GM13976 (cell line): Measurements from ENCODE around the gene PFDN2.

Experiments used
- DNase-seq: peaks from one replicate; pipeline ENCODE4 v3.0.0; 2012; ENCODE audit warnings: low spot score
- in situ Hi-C: fragments of 300-500 bp; cut with MboI; formaldehyde crosslinking; loops from one replicate; pipeline ENCODE4 v1.12.0; 2022; ENCODE audit warnings: low sequenced_read_pairs, mixed read lengths, inconsistent platforms; ENCODE audit not compliant: unreplicated experiment
- TF ChIP-seq, protein P1 (sequence below): IDR thresholded peaks from 2 replicates; pipeline ENCODE4 v1.5.1; 2012; ENCODE audit warnings: borderline replicate concordance, mild to moderate bottlenecking; ENCODE audit not compliant: insufficient read depth; ENCODE audit errors: extremely low read depth, missing control alignments, control extremely low read depth

The PFDN2 gene

DNA sequence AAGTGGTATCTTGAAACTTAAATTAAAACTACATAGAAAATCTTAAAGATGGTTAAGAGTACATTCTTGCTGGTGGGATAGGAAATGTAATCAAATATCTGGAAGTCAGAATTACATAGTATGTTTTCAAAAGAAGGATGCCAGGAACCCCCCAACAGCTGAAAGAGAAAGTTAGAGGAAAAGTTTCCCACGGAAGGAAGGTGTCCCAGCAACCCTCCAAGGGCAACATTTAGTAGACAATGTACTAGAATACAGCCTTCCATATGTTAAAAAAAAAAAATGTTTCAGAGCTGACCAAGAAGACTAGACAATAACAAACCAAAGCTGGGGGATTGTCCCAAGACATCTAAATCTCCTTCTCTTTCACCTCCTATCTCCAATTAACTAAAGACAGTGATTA is 12.4 kb upstream of the PFDN2 start:
- in situ Hi-C loops, result no loop called here
- no peak for DNase-seq
- TF ChIP-seq, protein P1, sequence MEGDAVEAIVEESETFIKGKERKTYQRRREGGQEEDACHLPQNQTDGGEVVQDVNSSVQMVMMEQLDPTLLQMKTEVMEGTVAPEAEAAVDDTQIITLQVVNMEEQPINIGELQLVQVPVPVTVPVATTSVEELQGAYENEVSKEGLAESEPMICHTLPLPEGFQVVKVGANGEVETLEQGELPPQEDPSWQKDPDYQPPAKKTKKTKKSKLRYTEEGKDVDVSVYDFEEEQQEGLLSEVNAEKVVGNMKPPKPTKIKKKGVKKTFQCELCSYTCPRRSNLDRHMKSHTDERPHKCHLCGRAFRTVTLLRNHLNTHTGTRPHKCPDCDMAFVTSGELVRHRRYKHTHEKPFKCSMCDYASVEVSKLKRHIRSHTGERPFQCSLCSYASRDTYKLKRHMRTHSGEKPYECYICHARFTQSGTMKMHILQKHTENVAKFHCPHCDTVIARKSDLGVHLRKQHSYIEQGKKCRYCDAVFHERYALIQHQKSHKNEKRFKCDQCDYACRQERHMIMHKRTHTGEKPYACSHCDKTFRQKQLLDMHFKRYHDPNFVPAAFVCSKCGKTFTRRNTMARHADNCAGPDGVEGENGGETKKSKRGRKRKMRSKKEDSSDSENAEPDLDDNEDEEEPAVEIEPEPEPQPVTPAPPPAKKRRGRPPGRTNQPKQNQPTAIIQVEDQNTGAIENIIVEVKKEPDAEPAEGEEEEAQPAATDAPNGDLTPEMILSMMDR, result no peak

DNA sequence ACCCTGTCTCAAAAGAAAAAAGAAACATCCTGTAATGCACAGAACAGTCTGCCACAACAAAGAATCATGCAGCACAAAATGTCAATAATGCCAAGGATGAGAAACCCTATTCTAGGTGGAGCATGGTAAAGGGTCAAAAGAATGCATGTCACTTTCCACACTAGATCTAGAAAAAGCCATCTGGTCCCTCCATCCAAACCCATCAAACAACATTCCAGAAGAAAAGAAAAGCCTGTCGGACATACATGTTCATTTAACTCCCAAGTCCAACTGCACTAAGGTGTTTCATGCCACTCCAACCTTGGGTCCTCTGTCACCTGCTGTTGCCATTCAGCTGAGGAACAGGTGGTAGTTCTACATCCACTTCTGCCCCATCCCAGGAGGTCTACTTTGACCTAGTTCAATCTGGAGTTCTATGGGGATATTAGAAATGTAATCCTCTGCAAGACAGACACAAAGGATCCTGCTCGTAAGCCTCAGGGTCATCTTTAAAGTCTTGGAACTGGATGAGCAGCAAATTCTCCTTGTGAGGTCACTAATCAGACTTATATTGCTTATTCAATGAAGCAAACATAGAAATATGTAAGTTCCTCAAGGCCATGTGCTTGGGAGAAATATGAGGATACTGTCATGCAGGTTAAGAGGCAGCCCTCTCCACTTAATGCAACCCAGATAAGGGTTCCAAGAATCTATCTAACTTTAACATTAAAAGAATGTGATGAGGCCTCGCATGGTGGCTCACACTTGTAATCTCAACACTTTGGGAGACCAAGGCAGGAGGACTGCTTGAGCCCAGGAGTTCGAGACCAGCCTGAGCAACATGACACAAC is 11.0 kb upstream of the PFDN2 start:
- in situ Hi-C loops, result no loop called here
- TF ChIP-seq, protein P1, result no peak
- DNase-seq, result no peak

DNA sequence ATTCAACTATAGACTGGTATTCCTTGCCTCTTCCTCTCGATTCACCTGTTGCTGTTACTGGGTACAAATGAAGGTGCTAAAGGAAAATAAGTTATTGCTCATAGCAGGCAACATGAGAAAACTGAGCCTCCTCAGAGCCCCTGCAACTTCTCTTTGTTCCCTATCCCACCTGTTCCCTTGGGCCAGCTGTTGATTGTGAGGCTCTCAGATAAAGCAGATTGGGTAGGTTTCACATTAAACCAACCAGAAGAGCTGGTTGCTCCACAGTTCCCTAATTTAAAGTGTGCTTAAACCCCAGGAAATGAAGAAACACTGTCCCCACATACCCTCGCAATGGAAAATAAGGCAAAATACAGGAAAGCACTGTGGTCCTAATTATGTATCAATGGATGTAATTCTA is 9.8 kb upstream of the PFDN2 start:
- DNase-seq, result no peak
- in situ Hi-C loops, result no loop called here
- TF ChIP-seq, protein P1, result no peak

DNA sequence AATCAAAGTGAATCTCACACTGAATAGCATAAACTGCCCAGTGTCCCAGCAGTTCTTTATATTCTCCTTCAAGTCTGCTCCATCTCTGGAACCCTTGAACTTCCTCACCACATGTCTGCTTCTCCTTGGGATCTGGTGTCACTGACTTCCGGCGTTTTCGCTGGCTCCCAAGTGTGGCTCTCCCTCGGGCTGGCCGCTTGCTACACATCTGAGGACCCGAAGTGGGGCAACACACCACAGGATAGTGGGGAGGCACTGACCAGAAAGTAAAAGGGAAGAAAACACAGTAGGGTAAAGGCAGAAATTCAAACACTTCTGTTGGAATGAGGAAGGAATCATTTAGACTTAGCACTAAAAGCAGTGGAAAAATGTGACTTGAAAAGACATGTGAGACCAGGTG is 5.1 kb upstream of the PFDN2 start:
- TF ChIP-seq, protein P1, result no peak
- DNase-seq, result no peak
- in situ Hi-C loops, result no loop called here

DNA sequence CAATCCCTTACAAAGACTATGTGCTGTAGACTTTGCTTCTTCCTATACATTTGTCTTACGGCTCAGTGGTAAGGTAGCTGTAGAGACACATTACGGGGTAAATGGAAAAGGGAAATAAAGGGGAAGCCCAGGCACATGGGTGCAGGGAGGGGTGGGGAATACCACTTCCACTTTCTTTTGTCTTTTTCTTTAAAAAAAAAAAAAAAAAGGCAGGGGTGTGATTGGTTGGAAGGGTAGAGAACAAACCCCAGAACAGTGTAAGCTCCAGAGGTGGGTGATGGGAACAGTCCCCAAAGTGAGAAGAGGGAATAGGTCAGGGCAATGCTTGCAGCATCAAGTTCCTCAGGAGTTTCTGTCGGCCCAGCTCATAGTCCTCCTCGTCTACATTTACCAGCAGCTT is 4.0 kb upstream of the PFDN2 start:
- TF ChIP-seq, protein P1, result no peak
- in situ Hi-C loops, result no loop called here
- DNase-seq, result peak; percentile 38

DNA sequence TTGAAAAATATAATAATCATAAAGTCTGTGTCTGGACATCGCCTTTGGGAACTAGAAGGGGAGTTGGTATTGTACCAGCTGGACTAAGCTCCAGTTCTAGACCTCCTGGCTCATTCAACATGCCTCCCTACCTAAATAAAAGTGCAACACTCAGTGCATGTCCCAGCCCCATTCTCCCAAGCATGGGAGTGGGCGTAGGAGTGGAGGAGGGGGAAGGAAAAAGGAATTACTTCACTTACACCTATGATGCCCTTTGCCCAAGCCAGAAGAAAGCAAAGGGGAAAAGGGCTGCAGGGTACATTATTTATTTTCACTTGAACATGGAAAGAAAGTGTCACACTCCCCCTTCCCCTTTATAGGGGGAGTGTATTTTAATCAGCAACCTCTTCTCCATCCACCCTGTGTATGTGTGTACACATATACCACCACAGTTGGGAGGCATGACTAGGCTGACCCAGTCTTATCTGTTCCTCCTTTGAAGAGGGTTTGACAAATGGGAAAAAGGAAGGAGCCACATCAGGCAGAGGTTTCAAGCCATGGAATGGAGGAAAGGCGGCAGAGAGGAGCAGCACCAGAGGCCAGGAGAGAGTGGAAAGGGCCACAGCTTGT is 3.3 kb upstream of the PFDN2 start:
- TF ChIP-seq, protein P1, result no peak
- no peak for DNase-seq
- in situ Hi-C loops, result no loop called here
